Measurements from ENCODE around the gene RAB11B.

GRCh38 chr19:8416796-8417195 is 26.6 kb downstream of the RAB11B start:
- TF ChIP-seq CTCF (IDR thresholded peaks at IDR 0.05; ENCODE audit: low read depth, low read length, missing input control) = no peak
- TF ChIP-seq, protein P1, sequence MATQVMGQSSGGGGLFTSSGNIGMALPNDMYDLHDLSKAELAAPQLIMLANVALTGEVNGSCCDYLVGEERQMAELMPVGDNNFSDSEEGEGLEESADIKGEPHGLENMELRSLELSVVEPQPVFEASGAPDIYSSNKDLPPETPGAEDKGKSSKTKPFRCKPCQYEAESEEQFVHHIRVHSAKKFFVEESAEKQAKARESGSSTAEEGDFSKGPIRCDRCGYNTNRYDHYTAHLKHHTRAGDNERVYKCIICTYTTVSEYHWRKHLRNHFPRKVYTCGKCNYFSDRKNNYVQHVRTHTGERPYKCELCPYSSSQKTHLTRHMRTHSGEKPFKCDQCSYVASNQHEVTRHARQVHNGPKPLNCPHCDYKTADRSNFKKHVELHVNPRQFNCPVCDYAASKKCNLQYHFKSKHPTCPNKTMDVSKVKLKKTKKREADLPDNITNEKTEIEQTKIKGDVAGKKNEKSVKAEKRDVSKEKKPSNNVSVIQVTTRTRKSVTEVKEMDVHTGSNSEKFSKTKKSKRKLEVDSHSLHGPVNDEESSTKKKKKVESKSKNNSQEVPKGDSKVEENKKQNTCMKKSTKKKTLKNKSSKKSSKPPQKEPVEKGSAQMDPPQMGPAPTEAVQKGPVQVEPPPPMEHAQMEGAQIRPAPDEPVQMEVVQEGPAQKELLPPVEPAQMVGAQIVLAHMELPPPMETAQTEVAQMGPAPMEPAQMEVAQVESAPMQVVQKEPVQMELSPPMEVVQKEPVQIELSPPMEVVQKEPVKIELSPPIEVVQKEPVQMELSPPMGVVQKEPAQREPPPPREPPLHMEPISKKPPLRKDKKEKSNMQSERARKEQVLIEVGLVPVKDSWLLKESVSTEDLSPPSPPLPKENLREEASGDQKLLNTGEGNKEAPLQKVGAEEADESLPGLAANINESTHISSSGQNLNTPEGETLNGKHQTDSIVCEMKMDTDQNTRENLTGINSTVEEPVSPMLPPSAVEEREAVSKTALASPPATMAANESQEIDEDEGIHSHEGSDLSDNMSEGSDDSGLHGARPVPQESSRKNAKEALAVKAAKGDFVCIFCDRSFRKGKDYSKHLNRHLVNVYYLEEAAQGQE (IDR thresholded peaks at IDR 0.05) = no peak
- TF ChIP-seq MAX (IDR thresholded peaks at IDR 0.05) = no peak
- TF ChIP-seq YY1 (IDR thresholded peaks at IDR 0.05) = no peak
- no peak for TF ChIP-seq RAD21 (IDR thresholded peaks at IDR 0.05)
- TF ChIP-seq JUND (IDR thresholded peaks at IDR 0.05) = no peak
- no peak for TF ChIP-seq TAF1 (conservative IDR thresholded peaks at IDR 0.05)
- no peak for TF ChIP-seq GABPA (IDR thresholded peaks at IDR 0.05 in 1 of 2, conservative IDR thresholded peaks at IDR 0.05 in 1 of 2)
- TF ChIP-seq SP1 (IDR thresholded peaks at IDR 0.05) = no peak
- no peak for TF ChIP-seq EGR1 (IDR thresholded peaks at IDR 0.05; ENCODE audit: low read depth in 2 of 2)
- no peak for TF ChIP-seq HNF4G (IDR thresholded peaks at IDR 0.05)
